Astrocyte of the hippocampus (primary cell): Measurements from ENCODE around the gene SEPTIN2.
"Not testable (repeated sequence)": the region's sequence is repeated elsewhere in the genome, so short reads cannot be mapped to it uniquely, and the experiment has no call there.

ENCODE experiments used
- DNase-seq: peaks from one replicate; pipeline ENCODE4 v3.0.0; 2011; ENCODE audit warnings: low read depth, low spot score

The SEPTIN2 gene

GRCh38 chr2:241286348-241287090, 29.2 kb upstream of the SEPTIN2 start:
- DNase-seq, result no peak

GRCh38 chr2:241288324-241288888, 27.3 kb upstream of the SEPTIN2 start:
- no peak for DNase-seq

DNA sequence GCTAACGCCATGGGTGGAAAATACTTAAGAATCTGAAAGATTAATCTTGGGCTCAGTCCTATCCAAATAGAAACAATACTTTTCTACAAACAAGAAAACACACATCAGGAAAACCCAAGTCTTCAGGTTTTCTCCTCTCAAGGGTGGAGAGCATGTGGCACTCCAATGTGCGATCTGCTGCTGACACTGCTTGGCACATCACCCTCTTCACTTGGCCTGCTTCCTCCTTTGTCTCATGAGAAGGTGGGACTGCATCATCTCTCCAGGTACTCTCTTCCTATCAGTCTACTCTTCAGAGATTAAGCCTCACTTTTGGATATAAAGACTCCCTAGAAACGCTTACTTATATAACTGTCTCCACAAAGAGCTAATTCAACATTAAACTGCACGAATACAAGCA, 26.7 kb upstream of the SEPTIN2 start:
- DNase-seq, result no peak

DNA sequence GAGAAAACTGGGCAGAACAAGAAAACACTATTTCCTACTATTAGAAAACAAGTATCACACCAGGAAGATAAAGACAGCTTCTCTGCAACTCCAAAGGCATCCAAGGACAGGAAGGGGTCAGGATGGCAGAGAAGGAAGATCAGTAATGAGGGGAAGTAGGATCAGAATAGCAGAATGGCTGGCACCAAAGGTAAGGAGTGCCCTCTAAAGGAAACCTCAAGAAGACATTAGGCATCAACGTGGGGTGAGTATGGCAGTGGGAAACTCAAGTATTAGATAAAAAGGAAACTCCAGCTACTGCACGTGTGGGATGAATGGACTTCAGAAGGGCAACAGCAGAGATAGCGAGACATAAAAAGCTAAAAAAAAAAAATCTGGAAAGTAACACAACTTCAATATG, 26.1 kb upstream of the SEPTIN2 start:
- DNase-seq, result no peak

- no peak for DNase-seq
These were observed 24.6 kb upstream of the SEPTIN2 start for GRCh38 chr2:241291153-241291552.

GRCh38 chr2:241291977-241292376, 23.7 kb upstream of the SEPTIN2 start:
- no peak for DNase-seq

GRCh38 chr2:241293378-241293797, 22.3 kb upstream of the SEPTIN2 start:
- not testable (repeated sequence) for DNase-seq

DNA sequence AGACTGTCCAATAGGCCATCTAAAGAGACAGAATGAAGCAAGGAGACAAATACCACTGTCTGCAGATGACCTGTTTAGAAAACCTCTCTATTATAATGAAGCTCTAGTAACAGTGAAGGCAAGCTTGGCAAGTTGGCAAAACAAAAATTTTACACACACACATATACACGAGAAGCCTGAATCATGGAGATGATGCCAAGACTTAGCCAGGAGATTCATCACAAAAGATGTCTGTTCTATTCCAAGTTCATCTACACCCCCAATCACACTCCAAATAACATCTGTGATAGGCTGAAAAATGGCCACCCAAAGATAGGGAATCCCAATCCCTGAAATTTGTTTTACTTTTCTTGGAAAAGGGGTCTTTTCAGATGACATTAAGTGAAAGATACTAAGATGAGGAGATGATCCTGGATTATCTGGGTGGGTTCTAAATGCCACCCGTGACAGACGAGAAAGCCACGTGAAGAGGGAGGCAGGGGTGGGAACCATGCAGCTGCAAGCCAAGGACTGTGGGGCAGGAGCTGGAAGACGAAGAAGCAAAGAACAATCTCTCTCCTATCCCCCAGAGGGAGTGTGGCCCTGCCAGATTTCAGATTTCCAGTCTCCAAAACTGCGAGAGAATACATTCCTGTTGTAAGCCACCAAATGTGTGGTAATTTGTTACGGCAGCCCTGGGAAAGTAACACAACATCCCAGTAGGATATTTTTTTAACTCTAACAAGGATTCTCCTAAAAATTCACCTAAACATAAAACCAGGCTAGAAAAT, 20.2 kb upstream of the SEPTIN2 start:
- no peak for DNase-seq

DNA sequence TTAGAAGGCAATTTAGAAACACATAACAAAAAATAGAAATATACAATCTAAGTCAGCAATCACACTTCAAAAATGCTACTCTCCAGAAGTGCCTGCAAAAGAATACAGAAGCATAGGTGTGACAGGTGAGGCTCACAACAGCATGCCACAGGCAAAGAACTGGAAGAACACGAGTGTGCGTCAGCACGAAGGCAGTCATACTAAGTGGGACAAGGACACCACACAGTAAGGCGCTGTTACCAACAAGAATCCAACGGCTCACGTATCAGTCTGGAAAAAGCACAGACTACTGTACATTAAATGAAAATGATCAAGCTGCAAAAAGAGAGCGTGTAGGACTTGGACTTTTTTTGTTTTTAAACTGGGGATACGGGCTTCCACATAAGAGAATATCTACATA, 19.0 kb upstream of the SEPTIN2 start:
- DNase-seq, result no peak

DNA sequence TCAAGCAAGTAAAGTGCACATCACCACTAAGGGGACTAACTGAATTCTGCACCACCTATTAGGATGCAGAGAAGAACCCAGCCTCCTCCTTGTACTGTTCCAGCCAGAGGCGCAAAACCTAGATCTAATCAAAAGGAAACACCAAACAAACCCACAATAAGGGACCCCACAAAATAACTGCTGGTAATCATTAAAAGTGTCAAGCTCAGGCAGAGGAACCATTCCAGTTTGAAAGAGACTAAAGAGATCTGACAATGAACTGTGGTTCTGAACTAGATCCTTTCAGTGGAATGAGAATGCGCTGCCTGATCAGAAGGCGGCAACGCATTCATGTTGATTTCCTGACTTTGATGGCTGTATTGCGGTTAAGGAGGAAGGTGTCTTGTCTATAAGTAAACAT, 17.1 kb upstream of the SEPTIN2 start:
- no peak for DNase-seq

DNA sequence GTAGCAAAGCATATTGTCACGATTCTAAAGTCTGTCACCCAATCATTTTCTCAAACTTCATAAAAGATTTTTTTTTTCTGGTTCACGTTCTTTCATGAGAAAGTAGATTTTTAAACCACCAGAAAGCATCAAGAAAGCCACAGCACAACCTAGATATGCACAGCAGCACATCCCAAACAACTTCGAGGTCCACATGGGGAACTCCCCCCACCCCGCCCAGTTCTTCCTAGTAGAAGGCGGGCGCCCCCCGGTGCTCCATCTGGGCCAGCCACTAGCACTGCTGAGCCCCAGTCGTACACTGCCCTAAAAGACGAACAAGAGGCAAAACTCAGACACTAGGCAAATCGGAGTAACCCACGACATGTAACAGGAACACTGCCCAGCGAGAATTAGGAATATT, 15.7 kb upstream of the SEPTIN2 start:
- DNase-seq, result no peak

- no peak for DNase-seq
These were observed 13.6 kb upstream of the SEPTIN2 start for GRCh38 chr2:241302083-241302482.

- no peak for DNase-seq
These were observed 12.7 kb upstream of the SEPTIN2 start for GRCh38 chr2:241302759-241303651.

DNA sequence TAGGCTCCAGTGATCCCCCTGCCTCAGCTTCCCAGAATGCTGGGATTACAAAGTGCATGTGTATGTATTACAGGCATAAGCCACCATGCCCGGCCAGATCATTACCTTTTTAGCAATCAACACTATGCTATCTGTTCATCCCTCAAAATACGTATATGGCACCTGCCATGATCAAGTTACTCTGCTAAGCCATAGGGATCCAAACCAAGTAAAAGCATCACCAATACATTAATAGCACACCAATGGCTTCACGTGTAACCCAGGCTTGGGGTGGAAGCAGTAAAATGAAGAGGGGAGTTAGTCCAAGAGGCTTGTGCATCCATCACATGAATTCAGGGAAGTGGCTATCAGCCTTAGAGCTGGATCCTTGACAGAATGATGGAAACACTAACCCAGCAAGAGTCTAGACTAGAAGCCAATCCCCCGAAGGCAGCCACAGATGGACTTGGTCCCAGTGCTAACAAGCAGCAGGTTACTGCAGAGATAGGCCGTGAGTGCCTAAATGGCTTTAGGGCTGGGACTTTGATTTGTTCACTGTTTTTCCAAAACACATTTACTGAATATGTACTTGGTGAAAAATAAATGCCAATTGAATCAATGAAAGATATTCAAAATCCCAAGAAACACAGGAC, 11.6 kb upstream of the SEPTIN2 start:
- DNase-seq, result no peak

- DNase-seq, result no peak
These were observed 8.7 kb upstream of the SEPTIN2 start for GRCh38 chr2:241307055-241307454.

GRCh38 chr2:241308267-241308666, 7.5 kb upstream of the SEPTIN2 start:
- DNase-seq, result peak; percentile 62

DNA sequence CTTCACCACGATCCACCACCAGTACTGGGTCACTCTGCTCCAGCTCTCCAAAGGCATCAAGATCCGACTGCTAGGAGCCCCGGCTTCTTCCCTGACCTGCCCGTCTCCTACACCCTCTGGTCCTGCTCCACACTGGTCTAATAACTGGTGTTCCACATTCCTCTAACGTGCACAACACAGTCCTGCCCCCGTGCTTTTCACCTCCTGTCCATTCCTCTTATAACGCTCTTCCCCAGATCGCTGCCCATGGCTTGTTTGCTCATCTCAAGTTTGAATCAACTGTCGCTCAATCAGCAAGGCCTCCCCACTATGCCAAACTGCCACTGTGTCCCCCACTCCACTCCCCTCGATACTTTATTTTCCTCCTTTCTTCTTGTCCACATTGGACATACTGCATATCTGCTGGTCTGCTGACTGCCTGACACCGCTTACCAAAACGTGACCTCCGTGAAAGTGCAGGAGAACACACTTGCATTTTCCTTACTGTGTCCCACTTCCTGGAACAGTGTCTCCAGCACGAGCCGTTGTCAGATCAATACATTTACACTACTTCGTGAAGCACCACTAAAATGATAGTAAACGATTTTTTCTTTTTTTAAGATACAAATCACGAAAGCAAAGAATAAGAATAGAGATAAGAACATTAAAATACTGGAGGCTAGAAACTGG, 6.8 kb upstream of the SEPTIN2 start:
- no peak for DNase-seq

GRCh38 chr2:241309684-241310117, 6.0 kb upstream of the SEPTIN2 start:
- DNase-seq, result peak; percentile 71

DNA sequence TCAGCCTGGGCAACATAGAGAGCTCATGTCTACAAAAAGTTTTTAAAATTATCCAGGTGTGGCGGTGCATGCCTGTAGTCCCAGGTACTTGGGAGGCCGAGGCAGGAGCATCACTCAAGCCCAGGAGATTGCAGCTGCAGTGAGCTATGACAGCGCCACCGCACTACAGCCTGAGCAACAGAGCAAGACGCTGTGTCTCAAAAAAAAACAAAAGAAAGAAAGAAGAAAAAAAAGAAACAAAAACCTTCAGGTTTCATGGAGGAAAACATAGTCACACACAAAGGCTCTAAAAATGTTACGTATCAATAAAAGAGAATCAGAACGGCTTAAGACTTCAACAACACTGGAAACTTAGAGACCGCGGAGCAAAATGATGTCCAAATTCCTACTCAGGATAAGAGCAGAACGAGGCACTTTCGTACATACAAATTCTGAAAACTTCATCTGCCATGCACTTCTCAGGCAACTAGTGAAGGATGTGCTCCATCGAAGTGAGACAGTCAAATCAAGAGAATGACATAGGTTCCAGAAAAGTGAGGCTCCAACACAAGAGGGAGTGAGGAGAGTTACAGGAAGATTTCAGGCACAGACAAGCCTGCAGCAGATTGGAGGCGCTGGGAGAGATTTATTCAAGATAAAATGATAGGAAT, 4.7 kb upstream of the SEPTIN2 start:
- no peak for DNase-seq

- no peak for DNase-seq
These were observed 3.6 kb upstream of the SEPTIN2 start for GRCh38 chr2:241312082-241312481.
